ENCODE results near the gene TSPEAR.
"Not testable (repeated sequence)": the region's sequence is repeated elsewhere in the genome, so short reads cannot be mapped to it uniquely, and the experiment has no call there.

Gene TSPEAR

DNA sequence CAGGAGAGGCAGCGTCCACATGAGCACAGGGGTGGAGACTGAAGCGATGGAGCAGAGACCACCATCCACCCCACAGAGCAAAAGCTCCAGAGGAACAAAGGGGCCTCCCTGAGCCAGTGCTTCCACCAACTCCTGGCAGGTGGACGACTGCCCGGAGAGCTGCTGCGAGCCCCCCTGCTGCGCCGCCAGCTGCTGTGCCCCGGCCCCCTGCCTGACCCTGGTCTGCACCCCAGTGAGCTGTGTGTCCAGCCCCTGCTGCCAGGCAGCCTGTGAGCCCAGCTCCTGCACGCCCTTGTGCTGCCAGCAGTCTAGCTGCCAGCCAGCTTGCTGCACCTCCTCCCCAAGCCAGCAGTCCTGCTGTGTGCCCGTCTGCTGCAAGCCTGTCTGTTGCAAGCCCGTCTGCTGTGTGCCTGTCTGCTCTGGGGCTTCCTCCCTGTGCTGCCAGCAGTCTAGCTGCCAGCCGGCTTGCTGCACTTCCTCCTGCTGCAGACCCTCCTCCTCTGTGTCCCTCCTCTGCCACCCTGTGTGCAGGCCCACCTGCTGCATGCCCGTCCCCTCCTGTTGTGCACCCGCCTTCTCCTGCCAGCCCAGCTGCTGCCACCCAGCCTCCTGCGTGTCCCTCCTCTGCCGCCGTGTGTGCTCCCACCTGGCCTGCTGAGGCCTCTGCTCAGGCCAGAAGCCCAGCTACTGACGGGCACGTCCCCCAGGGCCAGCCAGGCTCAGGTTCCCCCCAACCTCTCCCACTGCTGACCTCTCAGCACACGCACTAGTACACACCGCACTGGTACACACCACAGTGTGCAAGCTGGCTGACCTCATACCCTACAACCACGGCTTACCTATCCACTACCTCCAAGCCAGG, 9.0 kb downstream of the TSPEAR start:
- DNase-seq (ENCODE audit: low read depth) = no peak

DNA sequence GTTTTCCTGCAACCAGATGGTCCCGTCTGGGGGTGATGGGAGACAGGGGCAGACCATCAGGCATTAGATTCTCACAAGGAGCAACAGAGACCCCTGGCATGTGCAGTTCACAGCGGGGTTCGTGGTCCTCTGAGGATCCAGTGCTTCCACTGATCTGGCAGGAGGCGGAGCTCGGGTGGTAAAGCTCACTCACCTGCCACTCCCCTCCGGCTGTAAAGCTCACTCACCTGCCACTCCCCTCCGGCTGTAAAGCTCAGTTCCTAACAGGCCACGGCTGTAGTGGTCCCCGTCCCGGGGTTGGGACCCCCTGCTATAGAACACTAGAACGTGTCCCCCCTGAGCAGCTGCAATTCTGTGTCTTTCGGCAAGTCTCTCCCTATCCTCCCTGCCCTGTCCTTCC, 9.8 kb downstream of the TSPEAR start:
- DNase-seq (ENCODE audit: low read depth) = no peak

DNA sequence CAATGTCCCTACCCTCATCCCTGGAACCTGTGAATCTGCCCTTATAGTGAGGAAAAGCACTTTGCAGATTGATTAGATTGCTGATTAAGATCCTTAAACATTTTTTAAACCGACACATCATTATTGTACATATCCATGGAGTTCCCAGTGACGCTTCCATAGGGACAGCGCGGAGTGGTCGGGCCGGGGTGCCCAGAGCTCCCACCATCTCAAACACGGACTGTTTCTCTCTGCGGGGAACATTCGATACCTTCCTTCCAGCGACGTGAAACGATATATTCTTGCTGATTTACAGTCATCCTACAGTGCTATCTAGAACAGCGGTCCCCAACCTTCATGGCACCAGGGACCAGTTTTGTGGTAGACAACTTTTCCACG, 10.4 kb downstream of the TSPEAR start:
- DNase-seq (ENCODE audit: low read depth) = no peak

DNA sequence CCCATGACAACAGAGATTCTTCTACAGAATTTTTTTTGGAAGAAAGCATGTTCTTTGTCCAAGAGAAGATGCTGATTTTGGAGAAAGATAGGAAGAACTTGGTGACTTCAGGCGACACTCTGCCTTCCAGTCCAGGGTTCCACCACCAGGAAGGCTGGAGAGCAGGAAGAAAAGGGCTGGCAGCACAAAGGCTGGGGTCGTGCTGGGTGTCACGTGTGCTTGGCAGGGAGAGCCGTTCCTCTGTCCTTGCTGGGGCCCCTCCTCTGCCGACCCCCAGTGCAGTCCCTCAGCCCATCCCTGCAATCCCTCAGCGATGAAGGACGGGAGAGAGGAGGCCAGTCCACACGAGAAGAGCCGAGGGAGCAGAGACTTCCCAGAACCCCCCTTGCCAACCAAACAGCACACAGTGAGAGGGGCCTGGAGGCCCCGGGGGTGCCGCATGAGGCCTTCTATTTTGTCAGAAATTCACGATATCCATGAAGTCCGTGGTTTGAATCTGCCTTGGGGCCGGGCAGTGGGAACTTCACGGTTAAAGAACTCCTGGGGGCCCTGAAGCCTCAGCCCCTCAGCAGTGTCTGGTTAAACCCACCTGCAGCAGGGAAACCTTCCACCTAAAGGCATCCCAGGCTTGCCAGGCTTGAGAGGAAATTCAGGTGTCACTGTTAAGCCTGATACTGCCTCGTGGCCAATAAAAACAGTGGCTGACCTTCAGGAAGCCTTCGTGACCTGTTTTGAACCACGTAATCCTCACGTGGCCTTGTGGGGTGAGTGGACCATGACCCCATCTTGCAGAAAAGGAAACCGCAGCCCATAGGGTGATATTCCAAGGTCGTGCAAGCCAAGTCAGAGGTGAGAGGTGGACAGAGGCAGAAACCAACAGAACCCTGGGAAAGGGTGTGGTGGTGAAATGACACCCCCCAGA, 11.0 kb downstream of the TSPEAR start:
- DNase-seq (ENCODE audit: low read depth) = no peak

DNA sequence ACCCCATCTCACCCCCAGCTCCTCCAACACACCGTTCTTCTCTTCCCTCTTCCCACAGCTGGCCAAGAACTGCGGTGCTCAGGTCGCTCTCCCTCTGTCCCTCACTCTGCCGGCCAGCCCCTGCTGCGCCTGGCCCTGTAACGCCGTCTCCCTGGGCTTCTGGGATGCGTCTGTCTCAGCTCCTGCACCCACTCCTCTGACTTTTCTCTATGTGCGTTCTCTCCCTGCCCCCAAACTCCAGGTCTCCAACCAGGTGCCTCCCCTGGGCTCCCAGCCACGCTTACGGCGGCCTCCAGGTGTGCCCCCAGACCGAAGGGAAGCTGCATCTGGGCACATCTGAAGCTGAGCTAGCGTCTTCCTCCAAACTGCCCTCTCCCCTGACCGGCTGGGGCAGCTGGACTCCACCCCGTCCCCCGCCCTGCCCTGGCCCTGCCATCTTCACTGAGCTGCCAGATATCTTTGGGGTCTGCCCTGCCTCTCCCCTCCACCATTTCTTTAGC, 11.8 kb downstream of the TSPEAR start:
- no peak for DNase-seq (ENCODE audit: low read depth)

DNA sequence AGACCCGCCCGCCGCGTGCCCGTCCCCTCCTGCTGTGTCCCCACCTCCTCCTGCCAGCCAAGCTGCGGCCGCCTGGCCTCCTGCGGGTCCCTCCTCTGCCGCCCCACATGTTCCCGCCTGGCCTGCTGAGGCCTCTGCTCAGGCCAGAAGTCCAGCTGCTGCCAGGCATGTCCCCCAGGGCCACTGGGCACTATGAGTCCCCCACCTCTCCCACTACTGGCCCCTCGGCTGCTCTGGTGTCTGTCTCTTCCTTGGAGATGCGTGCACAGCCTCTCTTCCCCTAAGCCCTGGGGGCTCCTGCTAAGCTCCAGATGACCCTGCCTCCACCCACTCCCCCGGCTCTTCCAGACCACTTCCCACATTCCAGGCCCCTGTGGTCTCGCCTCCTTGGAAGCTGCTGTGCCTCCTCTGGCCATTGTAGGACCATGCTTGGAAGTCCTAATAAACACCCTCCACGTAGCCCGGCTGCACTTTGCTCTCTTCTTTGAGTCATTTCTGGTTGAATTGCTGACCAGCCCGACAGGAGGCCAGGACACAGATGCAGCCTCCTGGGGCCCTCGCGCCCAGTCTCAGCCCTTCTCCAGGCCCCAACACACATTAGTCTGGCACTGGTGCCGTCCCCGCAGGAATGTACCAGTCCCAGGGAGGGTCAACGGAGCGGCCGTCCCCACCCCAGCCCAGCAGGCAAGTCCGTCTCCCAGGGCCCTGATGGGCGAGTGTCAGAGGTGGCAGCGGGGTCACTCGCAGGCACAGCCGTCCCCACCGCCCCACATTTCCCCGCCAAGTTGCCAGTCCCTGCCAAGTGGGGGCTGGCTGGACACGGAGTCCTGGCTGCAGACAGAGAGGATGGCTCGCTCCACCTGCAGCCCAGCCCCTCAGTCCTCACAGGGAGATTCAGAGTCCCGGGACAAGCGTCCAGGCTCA, 13.3 kb downstream of the TSPEAR start:
- DNase-seq (ENCODE audit: low read depth) = no peak

DNA sequence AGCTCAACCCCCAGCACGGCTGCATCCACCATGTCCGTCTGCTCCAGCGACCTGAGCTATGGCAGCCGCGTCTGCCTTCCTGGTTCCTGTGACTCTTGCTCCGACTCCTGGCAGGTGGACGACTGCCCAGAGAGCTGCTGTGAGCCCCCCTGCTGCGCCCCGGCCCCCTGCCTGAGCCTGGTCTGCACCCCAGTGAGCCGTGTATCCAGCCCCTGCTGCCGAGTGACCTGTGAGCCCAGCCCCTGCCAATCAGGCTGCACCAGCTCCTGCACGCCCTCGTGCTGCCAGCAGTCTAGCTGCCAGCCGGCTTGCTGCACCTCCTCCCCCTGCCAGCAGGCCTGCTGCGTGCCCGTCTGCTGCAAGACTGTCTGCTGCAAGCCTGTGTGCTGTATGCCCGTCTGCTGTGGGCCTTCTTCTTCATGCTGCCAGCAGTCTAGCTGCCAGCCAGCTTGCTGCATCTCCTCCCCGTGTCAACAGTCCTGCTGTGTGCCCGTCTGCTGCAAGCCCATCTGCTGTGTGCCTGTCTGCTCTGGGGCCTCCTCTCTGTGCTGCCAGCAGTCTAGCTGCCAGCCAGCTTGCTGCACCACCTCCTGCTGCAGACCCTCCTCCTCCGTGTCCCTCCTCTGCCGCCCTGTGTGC, 14.1 kb downstream of the TSPEAR start, which contains the start of gene KRTAP10-12:
TSS of gene KRTAP10-12 (plus strand) at position 1 of the 639 bp plus-strand sequence. CDS start at position 31, 30 bp downstream.
- not testable (repeated sequence) for DNase-seq (ENCODE audit: low read depth)

DNA sequence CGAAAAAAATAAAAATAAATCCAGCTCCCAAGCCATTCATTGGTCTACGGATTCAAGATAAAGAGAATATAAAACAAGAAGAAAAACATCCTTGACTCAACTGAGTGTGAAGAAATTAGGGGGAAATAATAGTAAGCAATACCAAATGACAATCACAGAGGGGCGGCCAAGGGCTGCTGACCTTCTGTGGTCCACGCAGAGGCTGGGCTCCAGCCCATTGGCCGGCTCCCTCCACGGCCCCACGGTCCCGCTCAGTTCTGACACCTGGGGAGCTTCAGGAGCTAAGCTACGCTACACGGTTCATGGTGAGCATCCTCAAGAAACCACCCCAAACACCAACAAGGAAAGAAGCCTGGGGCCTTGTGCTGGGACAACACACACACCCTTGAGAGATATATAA, 14.8 kb downstream of the TSPEAR start:
- DNase-seq (ENCODE audit: low read depth) = no peak

DNA sequence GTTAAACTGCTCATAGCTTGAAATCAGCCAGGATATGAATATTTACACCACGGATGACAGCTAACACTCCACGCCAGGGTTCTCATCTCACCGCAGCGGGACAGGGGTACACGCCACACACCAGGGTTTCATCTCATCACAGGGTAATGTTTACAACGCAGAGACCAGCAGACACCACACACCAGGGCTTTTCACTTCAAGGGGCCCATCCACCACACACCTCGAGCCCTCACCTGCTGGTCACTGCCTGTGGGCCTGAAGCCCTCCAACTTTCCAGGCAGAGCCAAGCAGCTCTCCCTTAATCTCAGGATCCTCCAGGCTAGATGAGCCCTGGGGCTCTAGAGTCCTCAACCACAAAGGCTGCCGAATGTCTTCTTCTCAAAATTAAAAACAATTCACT, 15.7 kb downstream of the TSPEAR start:
- DNase-seq (ENCODE audit: low read depth) = no peak

DNA sequence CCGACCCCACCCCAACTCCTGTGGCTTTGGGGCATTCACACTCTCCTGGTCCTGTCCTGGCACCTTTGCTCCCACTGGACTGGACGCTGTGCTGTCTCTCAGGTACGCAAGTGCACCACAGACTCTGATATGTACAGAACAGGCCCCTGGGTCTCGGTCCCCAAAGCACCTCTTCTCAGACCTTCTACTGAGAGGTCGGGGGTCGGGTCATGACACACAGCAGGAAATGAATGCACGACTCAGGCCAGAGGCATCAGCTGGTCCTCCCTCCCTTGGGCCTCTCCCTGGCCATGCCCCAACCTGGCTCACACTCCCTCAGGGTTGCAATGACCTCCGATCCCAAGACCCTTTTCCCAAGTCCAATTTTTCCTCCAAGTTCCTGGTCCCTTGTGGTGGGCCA, 16.2 kb downstream of the TSPEAR start:
- no peak for DNase-seq (ENCODE audit: low read depth)

DNA sequence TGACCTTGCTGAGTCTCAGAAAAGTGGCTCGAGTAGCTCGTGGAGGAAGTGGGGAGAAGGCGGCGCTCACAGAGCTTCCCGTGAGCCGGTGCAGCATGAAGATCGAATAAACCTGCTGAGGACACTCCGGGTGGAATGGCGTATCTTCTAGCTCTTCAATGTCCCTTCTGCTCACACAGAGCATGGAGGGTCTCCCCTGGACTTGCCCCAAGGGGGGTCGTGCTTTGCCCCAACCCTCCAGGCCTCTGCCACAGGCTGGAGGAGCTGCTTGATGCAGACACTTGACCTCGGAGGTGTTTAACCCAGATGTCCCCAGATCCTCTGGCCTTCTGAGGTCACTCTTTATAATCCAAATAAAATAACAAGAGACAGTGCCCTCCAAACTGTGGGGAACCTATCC, 16.6 kb downstream of the TSPEAR start:
- no peak for DNase-seq (ENCODE audit: low read depth)

DNA sequence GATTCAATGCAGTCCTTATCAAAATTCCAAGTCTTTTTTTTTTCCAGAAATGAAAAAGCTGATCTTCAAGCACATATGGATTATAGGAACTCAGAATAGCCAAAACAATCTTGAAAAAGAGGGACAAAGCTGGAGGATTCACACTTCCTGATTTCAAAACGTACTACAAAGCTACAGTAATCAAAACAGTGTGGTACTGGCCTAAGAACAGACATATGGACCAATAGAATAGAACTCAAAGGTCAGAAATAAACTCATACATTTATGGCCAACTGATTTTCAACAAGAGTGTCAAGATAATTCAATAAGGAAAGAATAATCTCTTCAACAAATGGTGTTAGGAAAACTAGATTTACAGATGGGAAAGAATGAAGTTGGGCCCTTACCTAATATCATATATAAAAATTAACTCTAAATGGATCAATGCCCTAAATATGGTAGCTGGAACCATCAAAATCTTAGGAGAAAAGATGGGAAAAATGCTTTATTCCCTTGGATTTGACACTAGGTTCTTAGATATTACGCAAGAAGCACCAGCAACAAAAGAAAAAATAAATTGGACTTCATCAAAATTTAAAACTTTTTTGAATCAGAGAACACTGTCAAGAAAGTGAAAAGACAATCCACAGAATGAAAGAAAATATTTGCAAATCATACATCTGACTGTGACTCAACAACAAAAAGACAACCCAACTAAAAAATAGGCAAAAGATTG, 18.4 kb downstream of the TSPEAR start:
- no peak for DNase-seq (ENCODE audit: low read depth)

DNA sequence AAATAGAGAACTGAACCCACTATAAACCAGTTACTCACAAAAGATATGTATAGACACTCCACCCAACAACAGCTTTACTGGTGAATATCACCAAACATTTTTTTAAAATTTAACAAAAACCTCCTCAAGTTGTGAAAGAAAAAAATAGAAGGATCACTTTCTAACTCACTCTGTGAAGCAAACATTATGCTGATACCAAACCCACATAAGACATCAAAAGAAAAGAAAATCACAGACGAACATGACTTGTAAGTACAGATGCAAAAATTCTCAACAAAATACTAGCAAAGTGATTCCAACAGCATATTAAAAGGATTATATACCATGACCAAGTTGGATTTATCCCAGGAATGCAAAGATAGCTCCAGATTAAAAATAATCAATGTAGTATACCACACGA, 19.7 kb downstream of the TSPEAR start:
- no peak for DNase-seq (ENCODE audit: low read depth)

DNA sequence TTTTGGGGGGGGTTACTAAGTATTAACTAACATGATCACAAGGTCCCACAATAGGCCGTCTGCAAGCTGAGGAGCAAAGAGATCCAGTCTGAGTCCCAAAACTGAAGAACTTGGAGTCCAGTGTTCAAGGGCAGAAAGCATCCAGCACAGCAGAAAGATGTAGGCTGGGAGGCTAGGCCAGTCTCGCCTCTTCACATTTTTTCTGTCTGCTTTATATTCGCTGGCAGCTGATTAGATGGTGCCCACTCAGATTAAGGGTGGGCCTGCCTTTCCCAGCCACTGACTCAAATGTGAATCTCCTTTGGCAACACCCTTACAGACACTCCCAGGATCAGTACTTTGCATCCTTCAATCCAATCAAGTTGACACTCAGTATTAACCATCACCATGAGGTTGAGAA, 21.6 kb downstream of the TSPEAR start:
- not testable (repeated sequence) for DNase-seq (ENCODE audit: low read depth)

DNA sequence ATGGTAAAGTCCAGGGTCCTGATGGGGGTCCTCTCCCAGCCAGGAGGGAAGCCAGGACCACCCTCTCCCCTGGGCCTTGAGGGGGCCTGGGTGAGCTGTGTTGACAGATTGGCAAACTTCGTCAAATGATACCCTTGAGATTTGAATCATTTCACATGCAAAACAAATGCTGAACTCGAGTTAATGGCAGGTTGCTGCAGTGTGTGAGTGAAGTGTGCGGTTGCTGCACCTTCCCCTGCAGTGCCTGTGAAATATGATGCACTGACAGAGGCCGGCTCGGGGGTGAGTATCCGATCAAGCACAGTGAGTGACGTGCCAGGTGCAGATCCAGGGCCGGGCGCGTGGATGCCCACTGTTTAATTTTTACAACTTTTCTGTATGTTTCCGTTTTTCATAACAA, 23.7 kb downstream of the TSPEAR start:
- no peak for DNase-seq (ENCODE audit: low read depth)

DNA sequence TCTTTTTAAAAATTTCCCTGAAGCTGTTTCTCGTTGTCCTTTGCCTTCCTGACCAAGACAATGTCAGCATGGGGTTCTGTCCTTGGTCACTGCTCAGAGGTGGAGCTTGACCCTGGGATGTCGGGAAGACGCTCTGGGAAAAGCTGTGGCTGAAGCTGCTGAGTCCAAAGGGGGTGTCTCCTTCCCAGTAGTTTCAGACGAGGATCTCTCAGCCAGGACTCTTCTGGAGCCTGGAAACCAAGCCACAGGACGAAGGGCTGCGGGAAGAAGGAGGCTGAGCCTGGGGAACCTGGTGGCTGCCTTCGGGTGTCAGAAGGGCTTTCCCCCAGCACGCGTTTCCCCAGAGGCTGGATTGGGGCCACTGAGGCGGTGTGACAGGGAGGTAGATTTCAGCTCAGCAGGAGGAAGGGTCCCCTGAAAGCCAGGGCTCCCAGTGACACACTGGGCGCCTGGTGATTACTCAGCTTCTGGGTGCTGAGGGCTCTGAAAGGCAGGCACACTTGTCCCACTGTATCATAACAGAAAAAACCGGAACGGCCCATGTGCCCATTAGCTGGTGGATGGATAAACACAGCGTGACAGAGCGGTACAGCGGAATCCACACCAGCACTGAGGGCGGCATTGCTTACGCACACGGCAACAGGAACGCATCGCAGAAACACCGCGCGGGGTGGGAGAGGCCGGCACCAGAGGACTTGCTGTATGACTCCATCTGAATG, 24.4 kb downstream of the TSPEAR start:
- DNase-seq (ENCODE audit: low read depth) = no peak

DNA sequence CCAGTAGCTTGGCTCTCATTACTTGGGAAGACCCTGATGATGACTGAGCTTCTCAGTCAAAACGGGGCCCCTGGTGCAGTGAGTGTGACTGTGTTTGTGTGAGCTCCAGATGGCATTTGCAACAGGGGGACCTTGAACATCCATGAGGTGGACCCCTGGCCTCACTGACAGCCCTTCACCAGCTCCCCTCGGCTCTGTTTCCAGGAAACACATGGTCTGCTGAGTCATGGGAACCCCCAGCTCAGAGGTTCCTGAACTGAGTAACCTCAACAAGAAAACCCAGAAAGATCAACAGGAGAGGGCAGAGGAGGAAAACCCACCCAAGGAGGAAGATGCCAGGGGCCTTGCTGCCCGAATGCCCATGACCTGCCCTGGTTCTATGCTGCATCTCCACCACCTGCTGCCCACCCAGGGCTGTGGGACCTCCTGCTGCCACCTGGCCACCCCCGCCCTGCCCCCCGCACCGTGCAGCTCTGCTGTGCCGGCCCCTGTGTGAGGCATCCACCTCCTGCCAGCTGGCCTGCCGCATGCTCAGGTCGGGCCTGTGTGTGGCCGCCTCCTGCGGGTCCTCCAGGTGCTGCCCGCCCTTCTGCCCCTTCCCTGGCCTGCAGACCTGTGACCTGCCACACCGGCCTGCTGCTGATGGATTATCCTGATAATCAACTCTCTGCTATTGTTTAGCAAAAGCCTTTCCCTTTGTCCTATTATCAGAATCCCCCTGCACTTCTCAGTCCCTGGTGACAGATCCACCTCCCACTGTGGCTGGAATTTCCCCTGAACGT, 25.2 kb downstream of the TSPEAR start:
- no peak for DNase-seq (ENCODE audit: low read depth)

DNA sequence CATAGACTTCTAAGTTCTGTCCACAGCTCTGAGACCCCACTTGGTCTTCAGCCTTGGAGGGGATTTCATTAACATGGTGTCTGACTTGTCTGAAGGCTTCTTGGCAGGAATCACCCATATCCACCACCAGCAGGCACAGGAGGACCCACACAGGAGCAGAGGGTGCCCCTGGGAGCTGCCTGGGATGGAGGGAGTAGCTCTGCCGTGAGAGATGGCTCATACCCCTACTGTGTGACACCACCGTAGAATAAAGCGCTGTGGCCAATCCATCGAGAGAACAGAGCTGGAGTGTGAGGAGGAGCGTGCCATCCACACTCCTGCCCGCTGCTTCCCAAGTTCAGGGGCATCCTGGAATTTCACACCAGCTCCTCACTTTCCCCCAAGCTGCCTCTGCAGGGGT, 26.3 kb downstream of the TSPEAR start:
- not testable (repeated sequence) for DNase-seq (ENCODE audit: low read depth)

DNA sequence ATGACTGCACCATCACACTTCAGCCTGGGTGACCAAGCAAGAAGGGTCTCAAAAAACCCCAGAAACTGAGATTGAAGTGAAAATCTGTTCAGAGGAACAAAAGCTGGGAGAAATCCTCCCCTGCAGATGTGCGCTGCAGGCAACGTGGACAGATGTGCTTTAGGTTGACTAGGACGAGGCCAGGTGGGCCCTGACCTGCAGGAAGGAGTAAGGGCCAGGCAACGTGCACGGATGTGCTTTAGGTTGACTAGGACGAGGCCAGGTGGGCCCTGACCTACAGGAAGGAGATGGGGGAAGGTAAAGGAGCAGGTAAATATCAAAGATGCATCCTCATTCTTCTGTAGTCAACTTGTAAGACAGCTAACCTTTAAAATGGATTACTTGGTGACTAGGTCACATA, 26.9 kb downstream of the TSPEAR start:
- no peak for DNase-seq (ENCODE audit: low read depth)
